Measurements from ENCODE around the gene ABLIM3.

ABLIM3 gene

GRCh38 chr5:149195962-149196361, 54.7 kb downstream of the ABLIM3 start:
- no peak overlapping the region for H3K4me3 ChIP-seq (replicated peaks; ENCODE audit: low read depth, low read length)
- DNase-seq (ENCODE audit: low read depth), result no peak
- no peak for TF ChIP-seq CTCF (IDR thresholded peaks at IDR 0.05; ENCODE audit: low read length, missing control alignments)

- no peak overlapping the region for H3K4me3 ChIP-seq (replicated peaks; ENCODE audit: low read depth, low read length)
- no peak for TF ChIP-seq CTCF (IDR thresholded peaks at IDR 0.05; ENCODE audit: low read length, missing control alignments)
Observed at GRCh38 chr5:149198148-149198547, 56.9 kb downstream of the ABLIM3 start.

GRCh38 chr5:149200355-149200754, 59.1 kb downstream of the ABLIM3 start:
- no peak for TF ChIP-seq CTCF (IDR thresholded peaks at IDR 0.05; ENCODE audit: low read length, missing control alignments)
- DNase-seq (ENCODE audit: low read depth), result peak; percentile 60
- no peak overlapping the region for H3K4me3 ChIP-seq (replicated peaks; ENCODE audit: low read depth, low read length)

More at GRCh38 chr5:149198148-149198547, 56.9 kb downstream of the ABLIM3 start:
- DNase-seq (ENCODE audit: low read depth), result no peak

GRCh38 chr5:149201121-149201637, 59.9 kb downstream of the ABLIM3 start:
- TF ChIP-seq CTCF (IDR thresholded peaks at IDR 0.05; ENCODE audit: low read length, missing control alignments), result no peak
- no peak for DNase-seq (ENCODE audit: low read depth)

GRCh38 chr5:149202910-149203451, 61.7 kb downstream of the ABLIM3 start:
- TF ChIP-seq CTCF (IDR thresholded peaks at IDR 0.05; ENCODE audit: low read length, missing control alignments), result no peak
- H3K4me3 ChIP-seq (replicated peaks; ENCODE audit: low read depth, low read length), result no peak overlapping the region
- no peak for DNase-seq (ENCODE audit: low read depth)

More at GRCh38 chr5:149201121-149201637, 59.9 kb downstream of the ABLIM3 start:
- H3K4me3 ChIP-seq (replicated peaks; ENCODE audit: low read depth, low read length), result no peak overlapping the region

GRCh38 chr5:149203921-149204441, 62.7 kb downstream of the ABLIM3 start:
- H3K4me3 ChIP-seq (replicated peaks; ENCODE audit: low read depth, low read length), result no peak overlapping the region
- TF ChIP-seq CTCF (IDR thresholded peaks at IDR 0.05; ENCODE audit: low read length, missing control alignments), result no peak
- peak; percentile 38 for DNase-seq (ENCODE audit: low read depth)

Data from fibroblast of pulmonary artery (primary cell).